NCI-H2029 treated with DMSO at 0.1 percent for 48 hours (cell line): Measurements from ENCODE around the gene CPEB4.

Experiments used
- DNase-seq: peaks from one replicate; lab custom pipeline; 2025; lab: John Stamatoyannopoulos, UW

Gene CPEB4

GRCh38 chr5:173859408-173860159 lies 28.6 kb upstream of the CPEB4 start:
- no peak for DNase-seq

GRCh38 chr5:173862047-173862477 lies 26.1 kb upstream of the CPEB4 start:
- no peak for DNase-seq

- DNase-seq, result no peak
Observed at GRCh38 chr5:173863359-173863758, 24.8 kb upstream of the CPEB4 start.

- no peak for DNase-seq
Observed at GRCh38 chr5:173864126-173865050, 23.8 kb upstream of the CPEB4 start.

- no peak for DNase-seq
Observed at GRCh38 chr5:173866243-173866857, 21.8 kb upstream of the CPEB4 start.

- no peak for DNase-seq
Observed at GRCh38 chr5:173866858-173867679, 21.1 kb upstream of the CPEB4 start.

GRCh38 chr5:173868096-173868880 lies 19.9 kb upstream of the CPEB4 start:
- DNase-seq, result peak; percentile 42

GRCh38 chr5:173869316-173869715 lies 18.8 kb upstream of the CPEB4 start:
- DNase-seq, result no peak

GRCh38 chr5:173872957-173873305 lies 15.2 kb upstream of the CPEB4 start:
- DNase-seq, result no peak

GRCh38 chr5:173873306-173873922 lies 14.7 kb upstream of the CPEB4 start:
- DNase-seq, result no peak

GRCh38 chr5:173875189-173875588 lies 13.0 kb upstream of the CPEB4 start:
- no peak for DNase-seq

GRCh38 chr5:173878224-173878967 lies 9.8 kb upstream of the CPEB4 start:
- peak; percentile 68 for DNase-seq

GRCh38 chr5:173880306-173880985 lies 7.7 kb upstream of the CPEB4 start:
- DNase-seq, result no peak

- no peak for DNase-seq
Observed at GRCh38 chr5:173881811-173882575, 6.2 kb upstream of the CPEB4 start.

GRCh38 chr5:173882632-173883031 lies 5.5 kb upstream of the CPEB4 start:
- DNase-seq, result no peak

GRCh38 chr5:173883347-173883924 lies 4.7 kb upstream of the CPEB4 start:
- DNase-seq, result no peak

- DNase-seq, result no peak
Observed at GRCh38 chr5:173884402-173885053, 3.6 kb upstream of the CPEB4 start.

- no peak for DNase-seq
Observed at GRCh38 chr5:173885054-173885443, 3.1 kb upstream of the CPEB4 start.
